Upper lobe of left lung (tissue), 4 donors: ENCODE results near the gene OR2Z1.

Experiments used
- POLR2A ChIP-seq, 4 donors: fragments of 450-650 bp; IDR thresholded peaks; one replicate each; pipeline ENCODE4 v1.5.1; 2016 to 2017; ENCODE audit warnings: antibody characterized with exemption in 4 of 4, mild to moderate bottlenecking in 2 of 4
- TF ChIP-seq, protein P1 (sequence below), 6 experiments: fragments of 450-650 bp in 4 of 6; fragments of 200-600 bp in 2 of 6; sonication (generic) in 2 of 6; IDR thresholded peaks; one replicate each; pipeline ENCODE4 v1.5.1; 2016 to 2019; ENCODE audit warnings: antibody characterized with exemption in 6 of 6

DNA sequence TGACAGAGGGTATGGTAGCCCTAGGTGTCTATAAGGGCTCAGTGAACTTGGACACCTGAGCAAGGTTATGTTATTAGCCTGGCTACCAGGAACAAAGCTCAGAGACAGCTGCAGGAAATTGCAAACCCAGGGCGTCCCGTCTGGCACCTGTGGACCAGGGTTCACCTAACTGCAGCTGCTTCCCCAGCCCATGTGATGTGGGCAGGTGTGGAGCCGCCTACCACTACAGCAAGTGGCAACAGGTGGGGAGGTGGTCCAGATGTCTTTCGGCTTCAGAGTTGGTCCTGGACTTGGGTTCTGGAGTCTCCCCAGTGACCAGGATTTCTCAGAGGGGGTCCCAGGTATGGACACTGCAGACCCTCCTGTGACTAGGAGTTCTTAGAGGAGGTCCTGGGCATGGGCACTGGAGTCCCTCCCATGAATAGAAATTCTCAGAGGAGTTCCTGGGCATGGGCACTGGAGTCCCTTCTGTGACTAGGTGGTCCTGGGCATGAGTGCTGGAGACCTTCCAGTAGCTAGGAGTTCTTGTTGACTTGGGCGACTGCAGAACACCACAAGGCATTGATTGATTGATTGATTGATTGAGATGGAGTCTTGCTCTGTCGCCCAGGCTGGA is 48.0 kb upstream of the OR2Z1 start:
- TF ChIP-seq, protein P1, sequence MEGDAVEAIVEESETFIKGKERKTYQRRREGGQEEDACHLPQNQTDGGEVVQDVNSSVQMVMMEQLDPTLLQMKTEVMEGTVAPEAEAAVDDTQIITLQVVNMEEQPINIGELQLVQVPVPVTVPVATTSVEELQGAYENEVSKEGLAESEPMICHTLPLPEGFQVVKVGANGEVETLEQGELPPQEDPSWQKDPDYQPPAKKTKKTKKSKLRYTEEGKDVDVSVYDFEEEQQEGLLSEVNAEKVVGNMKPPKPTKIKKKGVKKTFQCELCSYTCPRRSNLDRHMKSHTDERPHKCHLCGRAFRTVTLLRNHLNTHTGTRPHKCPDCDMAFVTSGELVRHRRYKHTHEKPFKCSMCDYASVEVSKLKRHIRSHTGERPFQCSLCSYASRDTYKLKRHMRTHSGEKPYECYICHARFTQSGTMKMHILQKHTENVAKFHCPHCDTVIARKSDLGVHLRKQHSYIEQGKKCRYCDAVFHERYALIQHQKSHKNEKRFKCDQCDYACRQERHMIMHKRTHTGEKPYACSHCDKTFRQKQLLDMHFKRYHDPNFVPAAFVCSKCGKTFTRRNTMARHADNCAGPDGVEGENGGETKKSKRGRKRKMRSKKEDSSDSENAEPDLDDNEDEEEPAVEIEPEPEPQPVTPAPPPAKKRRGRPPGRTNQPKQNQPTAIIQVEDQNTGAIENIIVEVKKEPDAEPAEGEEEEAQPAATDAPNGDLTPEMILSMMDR (IDR thresholded peaks at IDR 0.05): no peak
- TF ChIP-seq POLR2A (IDR thresholded peaks at IDR 0.05): no peak
